Epithelial cell of prostate (primary cell): Measurements from ENCODE around the gene TOM1L2.
"Not testable (repeated sequence)": the region's sequence is repeated elsewhere in the genome, so short reads cannot be mapped to it uniquely, and the experiment has no call there.

ENCODE experiments used
- DNase-seq: peaks from one replicate; pipeline ENCODE4 v3.0.0-alpha.2; 2011; ENCODE audit warnings: low read depth, low spot score
- H3K27ac ChIP-seq: fragments of 450-650 bp; 2 replicates; pipeline ENCODE4 v1.5.1; 2017; ENCODE audit warnings: mild to moderate bottlenecking

TOM1L2 gene

DNA sequence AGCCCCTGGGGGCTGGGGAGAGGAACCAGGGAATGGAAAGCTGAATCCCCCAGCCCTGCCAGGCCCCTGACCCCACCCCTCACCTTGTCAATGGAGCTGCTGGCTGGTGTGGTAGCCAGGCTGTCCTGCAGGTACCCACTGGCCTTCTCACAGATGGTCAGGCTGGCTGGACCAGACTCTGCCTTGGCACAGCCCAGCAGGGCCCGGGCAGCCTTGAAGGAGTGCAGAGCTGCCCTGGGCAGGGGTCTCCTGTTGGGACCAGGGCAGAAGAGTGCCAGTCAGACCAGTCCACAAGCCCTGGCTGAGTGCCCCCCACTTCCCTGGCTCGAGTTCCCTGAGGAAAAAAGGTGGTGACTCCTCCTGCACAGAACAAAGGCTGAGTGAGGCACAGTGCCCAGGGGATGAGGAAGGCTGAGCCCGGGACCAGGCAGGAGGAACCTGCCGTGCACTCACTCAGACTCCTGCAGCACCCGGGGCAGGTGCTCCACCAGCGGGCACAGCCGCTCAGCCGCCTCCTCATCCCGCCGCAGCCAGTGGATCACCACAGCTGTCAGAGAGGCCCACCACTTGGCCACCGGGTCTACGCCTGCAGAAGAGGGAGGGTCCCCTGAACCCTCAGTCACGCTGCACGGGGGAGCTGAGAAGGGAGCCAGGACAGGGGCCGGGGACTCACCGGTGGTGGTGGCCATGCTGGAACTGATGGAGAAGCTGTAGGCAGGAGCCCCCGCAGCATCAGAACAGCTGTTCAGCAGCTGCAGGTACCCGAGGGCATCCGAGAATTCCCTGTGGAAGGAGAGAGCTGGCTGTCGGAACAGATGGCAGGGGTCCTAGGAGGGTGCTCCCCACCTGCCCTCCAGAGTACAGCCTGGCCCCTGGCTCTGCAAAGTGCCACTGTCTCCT, 157.8 kb downstream of the TOM1L2 start:
- DNase-seq, result no peak

DNA sequence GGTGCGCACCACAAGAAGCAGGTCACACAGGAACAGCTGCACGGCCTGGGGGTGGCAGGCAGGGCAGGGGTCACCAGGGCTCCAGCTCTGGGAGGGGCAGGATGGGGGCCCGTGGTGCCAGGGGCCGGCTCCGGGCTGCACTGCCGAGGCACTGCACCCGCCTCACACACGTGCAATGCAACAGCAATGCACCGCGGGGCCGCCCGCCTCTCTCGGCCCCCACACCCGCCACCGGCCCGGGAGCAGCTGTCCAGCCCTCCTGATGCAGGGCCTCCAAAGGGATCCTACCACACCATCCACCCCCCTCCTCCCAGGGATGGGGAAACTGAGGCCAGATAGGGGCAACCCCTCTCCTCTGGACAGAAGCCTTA, 158.5 kb downstream of the TOM1L2 start:
- DNase-seq, result no peak
- H3K27ac ChIP-seq, result no peak overlapping the region

More for the DNA sequence above, 157.8 kb downstream of the TOM1L2 start:
- peak overlapping the region; percentile 9 for H3K27ac ChIP-seq

DNA sequence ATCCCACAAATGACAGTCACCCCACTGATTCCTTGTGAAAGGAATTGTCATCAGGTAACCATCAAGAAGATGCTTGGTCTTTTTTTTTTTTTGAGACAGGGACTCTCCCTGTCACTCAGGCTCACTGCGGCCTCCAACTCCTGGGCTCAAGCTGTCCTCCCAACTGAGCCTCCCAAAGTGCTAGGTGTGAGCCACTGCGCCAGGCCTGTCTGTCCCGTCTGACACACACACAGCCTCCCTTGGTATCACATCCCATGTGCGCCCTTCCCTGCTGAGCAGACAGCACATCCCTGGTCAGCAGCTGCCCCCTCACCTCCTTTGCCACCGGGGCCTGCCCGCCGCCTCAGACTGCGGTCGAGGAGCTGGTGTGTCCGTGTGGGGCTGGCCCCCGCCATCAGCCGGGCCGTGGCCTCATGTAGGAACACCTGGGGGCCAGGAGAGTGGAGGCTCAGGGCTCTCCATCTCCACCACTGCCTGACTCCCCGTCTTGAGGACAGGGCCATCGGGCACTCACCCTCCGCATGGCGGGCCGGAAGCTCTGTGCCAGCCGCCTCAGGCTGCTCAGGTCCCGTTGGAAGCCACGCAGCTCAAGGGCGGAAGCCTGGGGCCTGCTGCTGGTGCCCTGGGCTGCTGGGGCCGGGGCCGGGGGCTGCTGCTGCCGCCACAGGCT, 159.0 kb downstream of the TOM1L2 start:
- H3K27ac ChIP-seq, result peak overlapping the region; percentile 23
- no peak for DNase-seq

DNA sequence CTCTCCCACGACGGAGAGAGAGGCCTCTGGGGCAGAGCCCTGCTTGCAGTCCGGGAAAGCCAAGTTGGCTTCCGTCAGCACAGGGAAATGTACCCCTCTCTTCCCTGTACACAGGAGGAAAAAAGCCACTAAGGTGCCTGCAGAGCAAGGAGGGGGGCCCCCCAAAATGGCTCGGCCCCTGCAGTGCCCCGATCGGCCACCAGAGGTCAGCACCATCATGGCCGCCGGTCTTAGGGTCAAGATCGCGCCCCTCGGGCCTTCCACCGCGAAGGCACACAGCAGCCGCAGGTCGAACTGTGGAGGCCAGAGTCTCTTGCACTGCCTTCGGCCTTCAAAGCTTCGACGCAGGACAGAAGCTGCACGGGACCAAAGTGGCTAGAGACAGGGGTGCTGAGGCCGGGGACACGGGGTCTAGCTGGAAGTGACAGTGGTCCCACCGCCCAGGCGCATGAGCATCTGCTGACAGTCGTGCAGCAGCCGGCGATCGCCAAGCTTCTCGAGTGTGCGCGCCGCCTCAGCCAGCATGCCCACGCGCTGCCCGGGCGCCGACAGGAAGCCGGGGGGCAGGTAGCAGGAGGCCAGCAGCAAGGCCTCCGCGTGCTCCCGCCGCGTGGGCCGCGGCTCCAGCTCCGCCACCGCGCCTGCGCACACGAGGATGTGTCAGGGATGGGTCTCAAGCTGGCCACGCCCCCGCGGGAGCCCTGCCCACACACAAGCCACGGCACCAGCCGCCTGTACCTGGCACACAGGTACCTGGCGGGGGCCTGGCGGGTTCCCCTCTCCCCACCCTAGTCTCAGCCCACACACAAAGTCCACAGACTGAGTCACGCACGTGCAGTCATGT, 159.8 kb downstream of the TOM1L2 start:
- peak overlapping the region; percentile 23 for H3K27ac ChIP-seq
- no peak for DNase-seq

DNA sequence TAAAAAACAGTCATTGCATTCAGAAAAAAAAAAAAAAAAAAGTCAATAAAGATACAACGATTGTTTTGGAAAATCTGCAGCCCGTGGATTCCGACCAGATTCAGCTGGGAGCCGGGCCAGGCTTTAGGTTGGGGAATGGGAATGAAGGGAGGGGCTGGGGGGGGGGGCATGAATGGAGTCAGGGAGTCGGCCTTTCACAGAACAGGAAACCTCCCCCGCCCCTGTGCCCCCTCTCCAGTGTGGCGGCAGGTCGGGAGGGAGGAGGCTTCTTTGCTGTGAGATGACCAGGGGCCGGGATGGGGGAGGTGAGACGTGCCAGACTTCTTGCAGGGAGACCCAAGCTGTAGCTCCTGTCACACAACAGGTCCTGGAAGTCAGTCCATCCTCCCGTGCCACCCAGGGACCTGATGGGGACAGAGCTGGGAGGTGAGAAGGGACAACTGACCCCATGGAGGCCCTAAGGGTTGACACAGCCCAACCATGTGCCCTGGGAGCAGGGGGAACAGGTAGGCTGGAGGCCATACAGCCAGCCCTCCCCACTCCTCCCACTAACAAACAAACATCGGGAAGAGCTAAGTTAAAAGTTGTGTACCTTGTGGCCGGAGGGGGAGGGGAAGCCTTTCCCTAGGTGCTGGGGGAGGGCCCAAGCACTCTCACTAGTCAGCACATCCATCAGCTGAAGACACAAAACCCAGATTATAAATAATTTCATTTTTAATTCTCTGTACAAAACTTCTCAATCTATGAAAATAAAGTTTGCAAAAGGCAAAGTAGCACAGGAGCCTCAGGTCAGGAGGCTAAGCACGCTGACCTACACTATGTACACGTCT, 160.6 kb downstream of the TOM1L2 start:
- no peak for DNase-seq
- H3K27ac ChIP-seq, result peak overlapping the region; percentile 23

DNA sequence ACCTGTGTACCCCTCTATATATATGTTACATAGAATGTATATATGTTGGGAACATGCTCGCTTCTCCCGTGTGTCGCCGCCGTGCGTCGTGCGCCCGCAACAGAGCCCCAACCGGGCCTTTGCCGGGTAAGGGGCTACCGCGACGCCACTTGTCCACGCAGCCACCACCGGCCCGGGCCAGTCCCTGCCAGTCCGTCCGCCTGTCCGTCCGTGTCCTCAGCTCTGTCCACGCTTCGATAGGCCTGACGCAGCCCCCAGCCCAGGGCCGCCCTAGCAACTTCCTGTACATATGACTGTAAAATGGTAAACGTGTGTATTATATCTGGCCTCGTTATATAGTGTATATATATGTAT, 161.3 kb downstream of the TOM1L2 start:
- H3K27ac ChIP-seq, result no peak overlapping the region

DNA sequence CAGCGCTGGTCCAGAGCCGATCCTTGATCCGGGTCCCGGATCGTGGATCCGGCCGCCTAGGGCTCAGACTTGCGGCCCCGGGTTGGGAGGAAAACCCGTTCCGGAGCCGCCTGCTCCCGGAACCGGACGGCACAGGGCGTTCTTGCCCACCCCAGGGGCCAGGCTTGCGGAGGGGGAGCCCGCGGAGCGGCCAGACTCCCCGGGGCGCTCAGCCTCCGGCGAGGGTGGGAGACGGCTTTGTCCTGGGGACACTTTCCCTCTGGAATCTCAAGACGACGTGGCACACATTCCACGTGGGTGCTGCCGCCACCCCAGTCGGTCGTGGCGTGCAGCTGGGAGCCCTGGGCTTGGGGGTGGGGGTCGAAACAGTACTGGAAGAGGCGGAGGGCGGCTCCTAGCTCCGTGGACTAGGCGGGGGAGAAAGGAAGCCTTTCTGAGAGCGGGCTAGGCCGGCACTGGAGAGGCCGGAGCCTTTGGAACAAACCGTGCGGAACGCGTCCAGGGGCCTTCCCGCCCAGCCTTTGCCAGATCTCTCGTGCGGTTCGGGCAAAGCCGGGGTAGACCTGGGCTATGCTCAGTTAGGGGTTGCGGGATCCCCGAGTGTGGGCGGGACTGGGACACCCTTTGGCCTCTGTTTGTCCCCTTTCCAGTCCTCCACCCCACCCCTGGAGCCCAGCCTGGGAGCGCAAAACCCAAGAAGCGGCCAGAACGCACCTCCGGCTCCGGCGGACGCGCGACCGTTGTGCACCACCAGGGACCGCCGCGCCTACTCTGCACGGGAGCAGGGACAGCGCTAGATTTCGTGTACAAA, 161.9 kb downstream of the TOM1L2 start:
- peak overlapping the region; percentile 13 for H3K27ac ChIP-seq
- no peak for DNase-seq

More for the DNA sequence above, 161.3 kb downstream of the TOM1L2 start:
- DNase-seq, result no peak

DNA sequence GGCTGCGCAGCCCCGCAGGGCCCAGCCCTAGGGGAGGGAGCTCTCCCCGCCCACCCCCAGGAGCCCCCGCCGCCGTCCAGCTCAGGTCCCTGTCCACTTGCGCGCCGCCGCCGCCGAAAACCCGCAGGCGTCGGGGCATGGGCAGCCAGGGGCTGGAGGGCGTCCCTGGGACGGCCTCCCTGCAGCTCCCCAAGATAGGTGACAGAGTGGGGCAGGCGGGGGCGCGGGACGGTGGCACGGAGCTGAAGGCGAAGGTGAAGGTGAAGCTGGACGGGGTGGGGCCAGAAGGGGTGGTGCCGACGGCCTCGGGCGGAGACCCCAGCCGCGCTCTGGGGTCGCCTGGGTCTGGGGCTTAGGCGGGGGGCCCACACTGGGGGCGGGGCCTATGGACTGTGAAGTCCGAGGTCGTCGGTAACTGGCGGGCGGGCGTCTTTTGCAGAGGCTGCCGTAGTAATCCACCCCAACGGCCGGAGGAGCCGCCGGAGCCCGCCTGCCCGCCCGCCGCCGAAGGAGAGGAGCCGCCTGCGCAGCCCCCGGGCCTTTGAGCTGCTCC, 162.6 kb downstream of the TOM1L2 start:
- peak overlapping the region; percentile 13 for H3K27ac ChIP-seq
- DNase-seq, result no peak

DNA sequence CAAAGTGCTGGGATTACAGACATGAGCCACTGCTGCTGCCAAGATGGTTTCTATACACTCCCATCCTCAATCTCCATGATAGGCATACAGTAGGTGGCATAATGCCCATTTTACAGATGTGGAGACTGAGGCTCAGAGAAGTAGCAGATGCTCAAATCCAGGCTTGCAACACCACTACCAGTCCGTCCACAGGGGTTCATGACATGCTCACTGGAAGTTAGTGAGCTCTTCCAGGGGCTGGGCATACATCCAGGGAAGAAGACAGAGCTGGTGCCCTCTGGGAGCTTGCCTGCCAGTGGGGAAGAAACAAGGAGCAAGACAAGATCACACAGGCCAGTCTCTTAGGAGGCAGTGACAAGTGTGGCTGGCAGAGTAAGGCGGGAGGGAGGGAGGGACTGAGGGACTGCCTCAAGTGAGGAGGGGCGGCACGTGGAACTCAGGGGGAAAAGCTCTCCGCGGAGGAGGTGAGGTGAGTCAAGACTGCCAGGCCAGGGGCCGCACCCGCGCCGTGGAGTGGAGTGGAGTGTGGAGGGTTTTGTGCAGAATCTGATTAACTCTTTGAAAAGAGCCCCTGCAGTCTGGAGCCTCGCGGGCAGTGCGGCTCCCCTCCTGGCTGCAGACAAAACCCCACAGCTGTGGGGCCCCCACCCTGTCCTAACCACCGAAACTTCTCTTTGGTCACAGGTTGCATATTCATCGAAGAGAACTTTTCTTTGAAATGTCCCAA, 163.3 kb downstream of the TOM1L2 start:
- no peak overlapping the region for H3K27ac ChIP-seq
- no peak for DNase-seq

DNA sequence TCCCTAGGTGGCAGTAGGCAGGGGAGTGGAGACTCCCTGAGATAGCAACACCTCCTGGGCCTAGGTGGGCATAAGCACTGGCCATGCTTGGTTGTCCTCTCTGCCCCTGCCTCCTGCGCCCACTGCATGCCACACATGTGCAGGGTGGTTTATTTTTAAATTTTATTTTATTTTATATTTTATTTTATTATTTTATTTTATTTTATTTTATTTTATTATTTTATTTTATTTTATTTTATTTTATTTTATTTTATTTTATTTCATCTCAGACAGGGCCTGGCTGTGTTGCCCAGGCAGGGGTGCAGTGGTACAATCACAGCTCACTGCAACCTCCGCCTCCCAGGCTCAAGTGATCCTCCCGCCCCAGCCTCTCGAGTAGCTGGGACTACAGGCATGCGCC, 164.0 kb downstream of the TOM1L2 start:
- H3K27ac ChIP-seq, result peak overlapping the region; percentile 25
- not testable (repeated sequence) for DNase-seq

DNA sequence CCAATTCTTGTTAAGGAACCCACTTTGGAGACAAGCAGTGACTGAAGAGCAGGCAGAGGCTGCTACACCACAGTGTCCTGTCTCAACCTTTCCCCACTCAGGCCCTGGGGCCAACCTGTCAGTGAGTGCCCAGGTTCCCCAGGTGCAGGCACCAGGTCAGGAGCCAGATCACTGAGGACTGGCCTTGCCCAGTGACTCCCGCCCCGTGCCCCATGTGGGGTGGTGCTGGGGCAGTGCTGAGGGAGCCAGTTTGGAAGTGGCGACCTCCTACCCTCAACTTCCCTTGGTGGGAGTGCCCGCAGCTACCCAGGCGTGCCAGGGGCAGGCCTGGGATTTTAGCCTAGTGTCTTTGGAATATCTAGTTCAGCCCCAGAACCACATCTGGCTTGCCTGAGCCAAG, 164.8 kb downstream of the TOM1L2 start:
- DNase-seq, result no peak
- H3K27ac ChIP-seq, result peak overlapping the region; percentile 25

DNA sequence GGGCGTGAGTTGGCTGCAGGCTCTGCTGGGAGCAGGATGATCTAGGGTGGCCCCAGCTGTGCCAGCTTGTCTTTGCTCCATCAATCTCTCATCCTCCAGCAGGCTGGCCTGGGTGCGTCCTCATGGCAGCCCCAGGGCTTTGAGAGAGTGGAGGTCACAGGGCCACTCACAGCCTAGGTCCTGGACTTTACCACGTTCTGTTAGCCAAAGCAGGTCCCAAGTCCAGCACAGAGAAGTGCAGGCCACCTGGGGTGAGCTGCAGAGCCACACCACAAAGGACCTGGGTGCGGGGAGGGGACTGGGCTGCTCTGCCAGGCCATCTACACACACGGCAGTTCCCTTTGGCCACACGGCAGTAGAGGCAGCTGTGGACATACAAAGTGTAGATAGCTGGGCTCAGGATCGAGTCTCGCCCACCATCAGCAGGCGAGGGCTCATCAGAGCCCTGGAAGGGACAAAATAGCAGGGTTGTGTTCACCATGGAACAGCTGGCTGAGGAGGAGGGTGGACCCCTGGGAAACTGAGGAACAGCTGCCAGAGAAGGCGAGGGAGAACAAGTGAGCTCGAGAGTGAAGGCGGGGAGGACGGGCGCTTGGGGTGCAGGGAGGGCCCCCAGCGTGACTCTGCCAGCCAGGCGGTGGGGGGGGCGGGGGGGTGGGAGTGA, 165.5 kb downstream of the TOM1L2 start:
- no peak overlapping the region for H3K27ac ChIP-seq
- no peak for DNase-seq

DNA sequence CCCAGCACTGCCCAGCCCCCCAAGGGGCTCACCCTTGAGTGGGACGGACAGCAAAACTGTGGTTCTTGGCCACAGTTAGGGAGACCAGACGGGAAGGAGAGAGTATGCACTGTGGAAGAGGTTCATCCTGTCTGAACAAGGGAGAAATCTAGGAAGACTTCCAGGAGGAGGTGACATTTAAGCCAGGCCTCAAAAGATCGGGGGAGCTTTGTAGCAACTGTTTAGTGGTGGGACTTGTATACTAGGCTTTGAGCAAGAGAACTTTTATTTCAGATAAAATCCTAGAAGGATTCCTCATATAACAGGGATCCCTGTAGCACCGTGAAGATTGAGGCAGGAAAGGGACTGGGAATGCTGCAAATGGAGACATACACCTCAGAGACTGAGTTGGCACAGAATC, 166.2 kb downstream of the TOM1L2 start:
- no peak for DNase-seq
- peak overlapping the region; percentile 18 for H3K27ac ChIP-seq

DNA sequence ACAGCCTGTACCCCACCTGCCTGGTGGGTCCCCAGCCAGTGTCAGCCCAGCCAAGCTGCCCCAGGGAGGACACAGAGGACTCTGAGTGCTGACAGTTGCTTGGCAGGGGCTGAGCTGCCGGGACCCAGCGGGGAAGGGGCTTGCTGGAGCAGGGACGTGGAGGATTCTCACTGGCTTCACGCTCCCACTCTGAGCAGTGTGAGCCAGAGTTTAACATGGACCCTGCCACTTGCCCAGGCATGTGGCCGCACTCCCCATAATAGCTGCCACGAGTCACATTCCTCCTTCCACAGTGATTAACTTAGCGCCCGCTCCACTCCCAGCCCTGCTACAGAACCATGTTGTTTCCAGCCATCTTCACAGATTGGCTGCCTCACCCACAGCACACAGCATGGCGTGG, 166.6 kb downstream of the TOM1L2 start:
- no peak for DNase-seq
- H3K27ac ChIP-seq, result peak overlapping the region; percentile 18

DNA sequence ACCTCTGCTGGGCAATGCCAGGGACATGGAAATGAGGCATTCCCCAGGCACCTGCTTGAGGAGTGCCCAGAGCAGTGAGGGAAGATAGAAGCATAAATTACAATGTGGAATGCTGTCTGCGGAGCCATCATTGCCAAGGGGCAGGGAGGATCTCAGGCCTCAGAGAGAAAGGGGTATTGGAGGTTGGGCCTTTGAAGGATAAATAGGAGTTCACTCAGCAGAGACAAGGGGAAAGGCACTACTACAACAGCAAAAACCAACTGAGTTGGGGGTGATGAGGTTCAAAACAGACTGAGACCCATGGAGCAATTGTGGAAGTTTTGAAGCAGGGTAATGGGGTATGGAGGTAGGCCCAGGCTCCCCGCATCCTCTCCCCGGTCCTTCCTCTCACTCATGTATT, 168.2 kb downstream of the TOM1L2 start:
- no peak for DNase-seq
- H3K27ac ChIP-seq, result no peak overlapping the region

DNA sequence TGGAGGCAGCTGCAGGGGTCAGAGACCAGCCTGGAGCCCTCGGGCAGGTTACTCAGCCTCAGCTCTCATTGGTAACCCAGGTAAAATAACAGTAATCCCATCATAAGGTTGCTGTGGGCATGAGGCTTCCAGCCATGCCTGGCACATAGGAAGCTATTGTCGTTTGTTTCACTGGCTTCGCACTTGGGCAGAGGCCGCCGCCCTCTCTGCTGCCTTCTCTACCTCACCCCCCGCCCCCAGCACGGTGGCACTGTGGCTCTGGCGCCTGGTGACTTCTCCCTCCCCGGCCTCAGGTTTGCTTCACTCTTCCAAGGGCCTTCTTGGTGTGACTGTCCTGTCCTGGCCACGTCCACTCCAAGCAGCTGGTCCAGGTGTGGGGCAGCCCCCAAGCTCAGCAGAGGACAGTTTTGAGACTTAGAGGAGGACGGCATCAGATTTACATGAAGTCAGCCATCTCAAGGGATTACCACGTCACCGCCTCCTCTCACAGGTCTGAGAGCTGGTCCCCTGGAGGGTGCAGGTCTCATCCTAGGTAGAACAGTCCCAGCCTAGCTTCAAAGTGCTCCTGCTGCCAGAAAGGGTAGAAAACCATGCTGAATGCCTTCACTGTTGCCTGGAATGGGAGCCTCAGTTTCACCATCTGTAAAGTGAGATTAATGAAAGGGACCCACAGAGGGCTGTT, 170.3 kb downstream of the TOM1L2 start:
- DNase-seq, result no peak
- H3K27ac ChIP-seq, result no peak overlapping the region

DNA sequence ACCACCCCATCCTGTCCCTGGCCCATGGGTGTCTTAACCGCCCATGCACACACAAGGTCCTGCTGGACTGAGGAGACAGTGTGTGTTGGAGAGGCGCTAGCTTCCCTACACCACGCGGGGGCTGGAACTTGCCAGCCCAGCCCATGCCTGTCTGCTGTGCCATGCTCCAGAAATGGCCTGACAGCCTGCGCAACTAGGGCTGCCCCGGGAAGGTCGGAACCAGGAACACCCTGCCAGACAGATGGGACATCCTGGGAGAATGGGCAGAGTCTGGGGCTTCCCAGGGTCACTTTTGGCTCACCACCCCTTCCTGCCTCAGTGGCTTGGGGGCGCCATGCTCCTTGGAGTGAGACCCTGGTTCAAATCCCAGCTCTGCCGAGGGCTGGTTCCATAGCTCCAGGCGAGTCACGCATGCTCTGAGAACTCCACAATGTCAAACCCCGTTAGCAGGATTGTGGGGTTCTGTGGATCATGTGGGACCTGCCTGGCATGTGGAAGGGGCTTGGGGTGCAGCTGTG, 171.6 kb downstream of the TOM1L2 start:
- DNase-seq, result no peak
- no peak overlapping the region for H3K27ac ChIP-seq
